NT2/D1 (cell line): Measurements from ENCODE around the gene LST1.
"Not testable (repeated sequence)": the region's sequence is repeated elsewhere in the genome, so short reads cannot be mapped to it uniquely, and the experiment has no call there.

Experiments
- DNase-seq: peaks from one replicate; pipeline ENCODE4 v3.0.0-alpha.2; 2011; ENCODE audit warnings: low read depth, low spot score
- H3K27me3 ChIP-seq: 2 replicates; pipeline ENCODE4 v1.6.0; 2011; ENCODE audit warnings: mild to moderate bottlenecking; ENCODE audit not compliant: insufficient read length, insufficient read depth
- H3K36me3 ChIP-seq: 2 replicates; pipeline ENCODE4 v1.6.1; 2011; ENCODE audit warnings: mild to moderate bottlenecking, low read length, mixed read lengths; ENCODE audit not compliant: insufficient read depth, insufficient read length
- H3K4me1 ChIP-seq: 2 replicates; pipeline ENCODE4 v1.5.1; 2011; ENCODE audit not compliant: insufficient read depth, insufficient read length
- H3K4me3 ChIP-seq: 2 replicates; pipeline ENCODE4 v1.5.1; 2011; ENCODE audit warnings: low read depth; ENCODE audit not compliant: insufficient read length
- H3K9ac ChIP-seq: 2 replicates; pipeline ENCODE4 v1.6.0; 2011; ENCODE audit warnings: low read depth; ENCODE audit not compliant: insufficient read length
- H3K9me3 ChIP-seq: 2 replicates; pipeline ENCODE4 v1.5.1; 2011; ENCODE audit warnings: mild to moderate bottlenecking, low read length; ENCODE audit not compliant: insufficient read depth
- SUZ12 ChIP-seq: IDR thresholded peaks from 2 replicates; pipeline ENCODE4 v1.6.1; 2011; ENCODE audit not compliant: insufficient read length, insufficient read depth; ENCODE audit errors: extremely low read depth
- YY1 ChIP-seq: IDR thresholded peaks from 2 replicates; pipeline ENCODE4 v1.6.1; 2011; ENCODE audit not compliant: insufficient read length, insufficient read depth
- ZNF274 ChIP-seq: IDR thresholded peaks from 2 replicates; pipeline ENCODE4 v1.6.1; 2011; ENCODE audit warnings: mild to moderate bottlenecking, low read depth, low read length

Gene LST1

GRCh38 chr6:31586599-31587281, 663 bp downstream of the LST1 start:
- Histone ChIP-seq H3K4me1 (peaks cover 11% of the 10 kb centered on the region), H3K27me3 (no peaks in the 10 kb centered on the region), H3K9ac (no peak overlapping the region), H3K4me3 (no peak overlapping the region), H3K36me3 (no peaks in the 10 kb centered on the region), H3K9me3 (no peaks in the 10 kb centered on the region)
- DNase-seq: no peak
- TF ChIP-seq ZNF274 (no peak), YY1 (no peak), SUZ12 (no peak)

- no peaks in the 10 kb centered on the region for H3K36me3 ChIP-seq
- TF ChIP-seq YY1 (no peak), SUZ12 (no peak), ZNF274 (no peak)
- no peak for DNase-seq
- no peak overlapping the region for H3K9ac ChIP-seq
- no peaks in the 10 kb centered on the region for H3K9me3 ChIP-seq
- H3K27me3 ChIP-seq: no peaks in the 10 kb centered on the region
- H3K4me1 ChIP-seq: peaks cover 8% of the 10 kb centered on the region
- no peak overlapping the region for H3K4me3 ChIP-seq
Measured at GRCh38 chr6:31587791-31588777, 2.0 kb downstream of the LST1 start.

- Histone ChIP-seq H3K4me3 (no peak overlapping the region), H3K9ac (no peak overlapping the region), H3K27me3 (no peaks in the 10 kb centered on the region), H3K9me3 (no peaks in the 10 kb centered on the region), H3K4me1 (peaks cover 8% of the 10 kb centered on the region), H3K36me3 (no peaks in the 10 kb centered on the region)
- DNase-seq: no peak
- TF ChIP-seq SUZ12 (no peak), YY1 (no peak), ZNF274 (no peak)
Measured at GRCh38 chr6:31588871-31589650, 3.0 kb downstream of the LST1 start.

GRCh38 chr6:31590691-31591090, 4.6 kb downstream of the LST1 start:
- not testable (repeated sequence) for H3K9me3 ChIP-seq, H3K4me1 ChIP-seq, H3K9ac ChIP-seq, H3K27me3 ChIP-seq, H3K4me3 ChIP-seq, DNase-seq, H3K36me3 ChIP-seq

GRCh38 chr6:31592396-31592771, 6.3 kb downstream of the LST1 start:
- H3K27me3 ChIP-seq: no peaks in the 10 kb centered on the region
- H3K9me3 ChIP-seq: no peaks in the 10 kb centered on the region
- no peaks in the 10 kb centered on the region for H3K36me3 ChIP-seq
- no peak overlapping the region for H3K4me3 ChIP-seq
- no peak for TF ChIP-seq YY1
- TF ChIP-seq ZNF274: no peak
- TF ChIP-seq SUZ12: no peak
- DNase-seq: no peak
- H3K9ac ChIP-seq: no peak overlapping the region
- H3K4me1 ChIP-seq: no peaks in the 10 kb centered on the region

GRCh38 chr6:31597006-31597405, 10.9 kb downstream of the LST1 start:
- Histone ChIP-seq H3K36me3 (no peaks in the 10 kb centered on the region), H3K9ac (no peak overlapping the region), H3K27me3 (no peaks in the 10 kb centered on the region), H3K4me3 (no peak overlapping the region), H3K4me1 (no peaks in the 10 kb centered on the region), H3K9me3 (no peaks in the 10 kb centered on the region)
- no peak for DNase-seq
- TF ChIP-seq SUZ12 (no peak), ZNF274 (no peak), YY1 (no peak)

- DNase-seq: no peak
- Histone ChIP-seq H3K4me1 (peaks cover 2% of the 10 kb centered on the region), H3K36me3 (no peaks in the 10 kb centered on the region), H3K27me3 (no peaks in the 10 kb centered on the region), H3K9me3 (no peaks in the 10 kb centered on the region), H3K9ac (no peak overlapping the region), H3K4me3 (no peak overlapping the region)
- TF ChIP-seq SUZ12 (no peak), ZNF274 (no peak), YY1 (no peak)
Measured at GRCh38 chr6:31607317-31607716, 21.2 kb downstream of the LST1 start.
